Testis (tissue), 3 donors: ENCODE measurements around the gene ZMIZ1. TPM values are rescaled to one million over a fixed set of nuclear protein-coding genes. Genes with fewer than 3 reads are reported as not detected.

Experiments
- DNase-seq: peaks from one replicate; pipeline ENCODE4 v3.0.0-alpha.2; 2019
- H3K27ac ChIP-seq, 2 donors: fragments of 200-600 bp; sonication (generic); one replicate each; pipeline ENCODE4 v1.5.1; 2019
- H3K27me3 ChIP-seq: fragments of 200-600 bp; sonication (generic); one replicate; pipeline ENCODE4 v1.5.1; 2019
- H3K36me3 ChIP-seq: fragments of 200-600 bp; sonication (generic); one replicate; pipeline ENCODE4 v1.5.1; 2017; ENCODE audit warnings: low read depth; ENCODE audit errors: missing control alignments
- H3K4me1 ChIP-seq: fragments of 200-600 bp; sonication (generic); one replicate; pipeline ENCODE4 v1.5.1; 2019
- H3K4me3 ChIP-seq, 2 donors: fragments of 200-600 bp; sonication (generic); one replicate each; pipeline ENCODE4 v1.5.1; 2017 to 2019
- H3K9me3 ChIP-seq: fragments of 200-600 bp; sonication (generic); one replicate; pipeline ENCODE4 v1.5.1; 2017
- CTCF ChIP-seq, 3 experiments: fragments of 450-650 bp in 2 of 3; fragments of 200-600 bp in 1 of 3; sonication (generic) in 1 of 3; IDR thresholded peaks; one replicate each; pipeline ENCODE4 v1.5.1; 2016 to 2019; ENCODE audit warnings: antibody characterized with exemption in 3 of 3, mild to moderate bottlenecking in 2 of 3, moderate library complexity in 1 of 3
- POLR2A ChIP-seq: fragments of 450-650 bp; IDR thresholded peaks from one replicate; pipeline ENCODE4 v1.6.1; 2017; ENCODE audit warnings: antibody characterized with exemption, mild to moderate bottlenecking, moderate library complexity
- WGBS, 2 donors: methylation state at CpG; one replicate each; pipeline ENCODE4 v1.1.5; 2018; 5-methylcytosine and 5-hydroxymethylcytosine counted together
- intact Hi-C: fragments of 100-400 bp; cut with DNase I; formaldehyde crosslinking; loops from one replicate; pipeline ENCODE4 v1.15.1; 2023; ENCODE audit warnings: low total_unique reads
- polyA plus RNA-seq: library from polyadenylated mRNA; stranded (reverse); fragments of 350-450 nt; fragmentation: Illumina TruSeq; extraction: RNeasy Lipid Tissue Mini Kit (QIAGEN cat#74804); gene quantifications from one replicate; pipeline ENCODE4 v1.2.3, GENCODE V29; 2014; ENCODE audit warnings: low read depth, low replicate concordance; ENCODE audit not compliant: insufficient read depth
- total RNA-seq, 2 donors: library from RNA; depleted of rRNA; stranded (reverse); fragments of >200 nt; gene quantifications; one replicate each; pipeline ENCODE4 v1.2.3, GENCODE V29; 2016

Gene ZMIZ1
- total and polyA plus RNA-seq, 3 donors from 2014 or later = 15.2 to 22.0 (median 18.8) TPM

DNA sequence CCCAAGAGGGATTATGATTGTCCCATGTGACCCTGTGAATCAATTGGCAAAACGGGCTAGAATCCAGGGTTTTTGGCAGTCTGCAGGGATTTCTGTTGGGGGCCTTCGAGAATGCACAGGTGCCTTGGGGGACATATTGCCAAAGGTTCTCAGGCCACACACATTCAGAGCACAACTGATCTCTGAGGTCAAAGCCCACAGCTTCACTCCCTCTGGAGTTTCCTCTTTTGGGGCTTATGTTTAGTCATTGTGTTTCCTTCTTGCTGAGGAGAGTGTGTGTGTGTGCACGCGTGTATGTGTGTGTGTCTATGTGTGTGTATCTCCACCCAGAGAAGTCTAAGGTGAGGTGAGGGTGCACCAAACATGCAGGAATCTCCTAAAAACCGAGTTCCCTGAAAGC lies 287.3 kb downstream of the ZMIZ1 start:
- WGBS, 2 donors = 84 to 90% methylated on average over 5 of the region's 5 CpGs
- H3K9me3 ChIP-seq = no peaks in the 10 kb centered on the region
- no peaks in the 10 kb centered on the region for H3K4me1 ChIP-seq
- DNase-seq = peak; percentile 1
- no peak overlapping the region for H3K27ac ChIP-seq
- H3K36me3 ChIP-seq = no peaks in the 10 kb centered on the region
- H3K4me3 ChIP-seq = no peak overlapping the region
- intact Hi-C loops = no loop called here
- no peaks in the 10 kb centered on the region for H3K27me3 ChIP-seq
- TF ChIP-seq CTCF (IDR thresholded peaks at IDR 0.05) = no peak
- no peak for TF ChIP-seq POLR2A

DNA sequence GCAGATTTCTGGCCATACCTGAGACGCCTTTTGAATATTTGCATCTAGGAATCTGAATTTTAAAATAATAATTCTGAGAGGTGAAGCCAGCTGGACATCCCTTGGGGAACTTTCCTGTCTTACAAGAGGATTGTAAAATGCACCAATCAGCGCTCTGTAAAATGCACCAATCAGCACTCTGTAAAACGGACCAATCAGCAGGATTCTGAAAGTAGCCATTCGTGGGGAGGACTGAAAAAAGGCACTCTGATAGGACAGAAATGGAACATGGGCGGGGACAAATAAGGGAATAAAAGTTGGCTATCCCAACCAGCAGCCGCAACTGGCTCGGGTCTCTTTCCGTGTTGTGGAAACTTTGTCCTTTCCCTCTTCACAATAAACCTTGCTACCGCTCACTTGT lies 288.4 kb downstream of the ZMIZ1 start:
- peak; percentile 58 for DNase-seq

DNA sequence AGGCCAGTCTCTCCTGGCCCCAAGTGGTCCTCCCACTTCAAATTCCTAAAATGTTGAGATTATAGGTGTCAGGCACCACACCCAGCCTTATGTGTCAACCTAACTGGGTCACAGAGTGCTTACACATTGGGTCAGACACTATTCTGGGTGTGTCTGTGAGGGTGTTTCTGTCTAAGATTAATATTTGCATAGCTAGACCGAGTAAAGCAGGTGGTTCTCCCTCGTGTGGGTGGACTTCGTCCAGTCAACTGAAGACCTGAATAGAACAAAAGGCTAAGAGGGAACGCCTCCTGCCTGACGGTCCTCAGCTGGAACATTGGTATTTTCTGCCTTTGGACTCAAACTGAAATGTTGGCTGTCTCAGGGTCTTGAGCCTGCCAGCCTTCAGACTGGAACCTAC lies 290.0 kb downstream of the ZMIZ1 start:
- intact Hi-C loops = no loop called here
- Histone ChIP-seq H3K27ac (no peak overlapping the region), H3K4me1 (no peaks in the 10 kb centered on the region), H3K27me3 (no peaks in the 10 kb centered on the region), H3K9me3 (no peaks in the 10 kb centered on the region), H3K4me3 (no peak overlapping the region), H3K36me3 (no peaks in the 10 kb centered on the region)
- no peak for TF ChIP-seq POLR2A
- TF ChIP-seq CTCF (IDR thresholded peaks at IDR 0.05) = no peak
- DNase-seq = peak; percentile 2
- 44 to 70% methylated on average over 5 of the region's 5 CpGs for WGBS, 2 donors

More for the DNA sequence above, 288.4 kb downstream of the ZMIZ1 start:
- no peaks in the 10 kb centered on the region for H3K36me3 ChIP-seq
- H3K4me3 ChIP-seq = no peak overlapping the region
- 72 to 80% methylated on average over 9 of the region's 9 CpGs for WGBS, 2 donors
- TF ChIP-seq POLR2A (no peak), CTCF (IDR thresholded peaks at IDR 0.05) (no peak)
- no peaks in the 10 kb centered on the region for H3K9me3 ChIP-seq
- H3K27ac ChIP-seq = no peak overlapping the region
- intact Hi-C loops = no loop called here
- H3K27me3 ChIP-seq = no peaks in the 10 kb centered on the region
- H3K4me1 ChIP-seq = no peaks in the 10 kb centered on the region

DNA sequence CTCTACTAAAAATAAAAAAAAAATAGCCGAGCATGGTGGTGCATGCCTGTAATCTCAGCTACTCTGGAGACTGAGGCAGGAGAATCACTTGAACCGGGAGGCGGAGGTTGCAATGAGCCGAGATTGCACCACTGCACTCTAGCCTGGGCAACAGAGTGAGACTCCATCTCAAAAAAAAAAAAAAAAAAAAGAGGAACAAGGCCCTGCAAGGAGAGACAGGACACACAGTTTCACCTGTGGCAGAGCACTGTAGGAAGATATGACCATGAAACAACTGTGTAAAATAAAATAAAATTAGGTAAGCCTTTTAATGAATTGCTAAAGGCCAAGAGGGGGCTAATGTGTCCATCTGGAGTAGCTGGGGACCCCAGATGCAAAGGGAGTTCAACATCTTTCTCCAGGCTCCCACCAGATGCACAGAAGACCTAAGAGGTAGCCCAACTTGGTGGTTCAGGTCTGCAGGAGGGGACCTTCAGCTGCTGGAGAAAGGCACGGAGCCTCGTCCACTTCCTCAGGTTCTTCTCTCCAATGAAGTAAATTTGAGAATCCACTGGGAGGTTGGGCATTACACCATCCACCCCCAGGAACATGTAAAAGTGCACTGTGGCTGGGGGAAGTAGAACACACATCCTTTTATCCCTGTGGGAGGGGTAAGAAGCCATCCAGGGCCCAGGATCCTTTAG lies 291.2 kb downstream of the ZMIZ1 start:
- intact Hi-C loops = no loop called here
- Histone ChIP-seq H3K27ac (no peak overlapping the region), H3K4me1 (no peaks in the 10 kb centered on the region), H3K36me3 (no peaks in the 10 kb centered on the region), H3K27me3 (no peaks in the 10 kb centered on the region), H3K9me3 (no peaks in the 10 kb centered on the region), H3K4me3 (no peak overlapping the region)
- no peak for TF ChIP-seq CTCF (IDR thresholded peaks at IDR 0.05)
- TF ChIP-seq POLR2A = no peak
- WGBS, 2 donors = 92 to 98% methylated on average over 6 of the region's 6 CpGs
- peak; percentile 7 for DNase-seq
